Colonic mucosa (tissue), 4 donors: ENCODE data around the gene NFKBIE. TPM values are rescaled to one million over a fixed set of nuclear protein-coding genes. Genes with fewer than 3 reads are reported as not detected.

Experiments used
- DNase-seq: peaks from one replicate; pipeline ENCODE4 v3.0.0-alpha.2; 2020
- H3K27ac ChIP-seq: fragments of 200-600 bp; one replicate; pipeline ENCODE4 v1.8.0; 2021
- H3K27me3 ChIP-seq: fragments of 200-600 bp; one replicate; pipeline ENCODE4 v1.8.0; 2021
- H3K36me3 ChIP-seq: fragments of 200-600 bp; one replicate; pipeline ENCODE4 v1.8.0; 2021
- H3K4me1 ChIP-seq: fragments of 200-600 bp; one replicate; pipeline ENCODE4 v1.8.0; 2021; ENCODE audit warnings: mild to moderate bottlenecking
- H3K4me3 ChIP-seq: fragments of 200-600 bp; one replicate; pipeline ENCODE4 v1.8.0; 2021
- H3K9ac ChIP-seq, 2 donors: one replicate each; pipeline ENCODE4 v1.7.0; 2013; ENCODE audit warnings: control low read depth in 2 of 2, low read depth in 2 of 2, low read length in 2 of 2
- H3K9me3 ChIP-seq: fragments of 200-600 bp; one replicate; pipeline ENCODE4 v1.8.0; 2021
- CTCF ChIP-seq: fragments of 200-600 bp; IDR thresholded peaks from one replicate; pipeline ENCODE4 v1.8.0; 2022; ENCODE audit warnings: antibody characterized with exemption, mild to moderate bottlenecking
- intact Hi-C: fragments of 100-400 bp; cut with DNase I; formaldehyde crosslinking; loops from one replicate; pipeline ENCODE4 v1.14.1; 2022
- total RNA-seq, 2 donors: library from RNA; stranded (reverse); fragmentation: NEBNext Ultra II Directional in 1 of 2; extraction: Animal tissue kit (Norgen Biotek cat#: 25700) in 1 of 2; gene quantifications; one replicate each; pipeline ENCODE4 v1.2.1, GENCODE V29; 2021
- donor health status: healthy.
- donor health status: DM: no; HTN: no; CAD: no.
- donor health status: DM: no; HTN: no; CAD: no.

Gene NFKBIE
- total RNA-seq, 2 donors from 2014 or later, result 11.9 to 18.8 TPM

GRCh38 chr6:44245912-44246662, 19.3 kb downstream of the NFKBIE start:
- Histone ChIP-seq H3K9me3 (no peaks in the 10 kb centered on the region), H3K9ac (peak overlapping the region; percentile 91 to 100), H3K4me1 (peaks cover 4% of the 10 kb centered on the region), H3K4me3 (peak overlapping the region; percentile 91), H3K36me3 (peaks cover 14% of the 10 kb centered on the region), H3K27ac (peak overlapping the region; percentile 97), H3K27me3 (no peaks in the 10 kb centered on the region)
- intact Hi-C loops, result no loop called here
- TF ChIP-seq CTCF, result no peak
- DNase-seq, result peak; percentile 92

- DNase-seq, result no peak
- Histone ChIP-seq H3K4me3 (peak overlapping the region; percentile 91), H3K4me1 (peaks cover 4% of the 10 kb centered on the region), H3K27me3 (no peaks in the 10 kb centered on the region), H3K36me3 (peaks cover 7% of the 10 kb centered on the region), H3K9me3 (no peaks in the 10 kb centered on the region), H3K9ac (peak overlapping the region; percentile 91 to 100), H3K27ac (peak overlapping the region; percentile 97)
- intact Hi-C loops, result no loop called here
- no peak for TF ChIP-seq CTCF
These were observed 19.9 kb downstream of the NFKBIE start for GRCh38 chr6:44245391-44245911.

- no peaks in the 10 kb centered on the region for H3K36me3 ChIP-seq
- no peak overlapping the region for H3K9ac ChIP-seq
- intact Hi-C loops, result no loop called here
- peaks cover under 1% of the 10 kb centered on the region for H3K4me1 ChIP-seq
- TF ChIP-seq CTCF, result no peak
- no peaks in the 10 kb centered on the region for H3K9me3 ChIP-seq
- DNase-seq, result no peak
- H3K4me3 ChIP-seq, result no peak overlapping the region
- H3K27me3 ChIP-seq, result no peaks in the 10 kb centered on the region
- no peak overlapping the region for H3K27ac ChIP-seq
These were observed 22.0 kb downstream of the NFKBIE start for GRCh38 chr6:44243345-44243744.

- intact Hi-C loops, result loop anchor here (5.0 kb wide), 1 partner anchor 142 kb away; no protein-coding TSS in a partner anchor
- peak overlapping the region; percentile 96 for H3K27ac ChIP-seq
- no peaks in the 10 kb centered on the region for H3K4me1 ChIP-seq
- H3K9ac ChIP-seq, result no peak overlapping the region
- no peak for TF ChIP-seq CTCF
- H3K27me3 ChIP-seq, result no peaks in the 10 kb centered on the region
- no peak for DNase-seq
- H3K4me3 ChIP-seq, result no peak overlapping the region
- H3K36me3 ChIP-seq, result no peaks in the 10 kb centered on the region
- no peaks in the 10 kb centered on the region for H3K9me3 ChIP-seq
These were observed 26.5 kb downstream of the NFKBIE start for GRCh38 chr6:44238687-44239350.

GRCh38 chr6:44237813-44238433, 27.4 kb downstream of the NFKBIE start:
- peak; percentile 94 for TF ChIP-seq CTCF
- Histone ChIP-seq H3K9ac (peak overlapping the region; percentile 93 to 94), H3K9me3 (no peaks in the 10 kb centered on the region), H3K36me3 (no peaks in the 10 kb centered on the region), H3K27me3 (no peaks in the 10 kb centered on the region), H3K4me1 (no peaks in the 10 kb centered on the region), H3K27ac (peak overlapping the region; percentile 96), H3K4me3 (peak overlapping the region; percentile 41)
- intact Hi-C loops, result loop anchor here (5.0 kb wide), 1 partner anchor 141 kb away; no protein-coding TSS in a partner anchor
- peak; percentile 86 for DNase-seq
